Nephron (organoid): ENCODE results near the gene LRRC4C.

Experiments
- H3K27ac Mint-ChIP-seq, 3 experiments: 2 replicates each; pipeline ENCODE4 v1.8.0; 2020; ENCODE audit warnings: mixed read lengths in 3 of 3, mild to moderate bottlenecking in 2 of 3, moderate library complexity in 1 of 3
- H3K27me3 Mint-ChIP-seq: 2 replicates; pipeline ENCODE4 v1.8.0; 2021; ENCODE audit warnings: low read depth, mild to moderate bottlenecking, moderate library complexity, mixed read lengths
- H3K36me3 Mint-ChIP-seq: 2 replicates; pipeline ENCODE4 v1.8.0; 2020; ENCODE audit warnings: low read depth, mixed read lengths
- H3K4me1 Mint-ChIP-seq: 2 replicates; pipeline ENCODE4 v1.8.0; 2020; ENCODE audit warnings: mixed read lengths
- H3K4me3 Mint-ChIP-seq, 3 experiments: 2 replicates each; pipeline ENCODE4 v1.8.0; 2020; ENCODE audit warnings: mild to moderate bottlenecking in 3 of 3, mixed read lengths in 3 of 3, moderate library complexity in 2 of 3
- H3K9me3 Mint-ChIP-seq: 2 replicates; pipeline ENCODE4 v1.8.0; 2020; ENCODE audit warnings: mixed read lengths
- TF ChIP-seq, protein P1 (sequence below), 3 experiments: fragments of 200-600 bp; sonication (generic); IDR thresholded peaks; one replicate each; pipeline ENCODE4 v1.5.0; 2021; ENCODE audit warnings: antibody characterized with exemption in 3 of 3; ENCODE audit not compliant: unreplicated experiment in 3 of 3

Gene LRRC4C

DNA sequence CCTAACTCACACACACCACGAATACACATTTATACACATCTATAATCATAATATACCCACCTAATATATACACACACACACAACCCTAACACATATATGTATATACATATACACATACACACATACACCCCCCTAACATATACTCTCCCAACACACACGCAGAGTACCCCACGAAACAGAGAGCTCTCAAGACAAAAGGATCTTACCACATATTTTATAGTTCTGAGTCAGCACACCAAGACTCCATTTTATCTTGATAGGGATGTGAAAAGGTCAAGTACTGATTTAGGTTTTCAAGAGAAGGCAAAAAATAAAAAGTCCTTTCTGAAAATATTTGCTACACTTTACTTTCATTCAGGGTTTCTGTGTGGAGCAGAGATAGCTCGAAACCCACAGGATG lies 1207.2 kb downstream of the LRRC4C start:
- TF ChIP-seq, protein P1, sequence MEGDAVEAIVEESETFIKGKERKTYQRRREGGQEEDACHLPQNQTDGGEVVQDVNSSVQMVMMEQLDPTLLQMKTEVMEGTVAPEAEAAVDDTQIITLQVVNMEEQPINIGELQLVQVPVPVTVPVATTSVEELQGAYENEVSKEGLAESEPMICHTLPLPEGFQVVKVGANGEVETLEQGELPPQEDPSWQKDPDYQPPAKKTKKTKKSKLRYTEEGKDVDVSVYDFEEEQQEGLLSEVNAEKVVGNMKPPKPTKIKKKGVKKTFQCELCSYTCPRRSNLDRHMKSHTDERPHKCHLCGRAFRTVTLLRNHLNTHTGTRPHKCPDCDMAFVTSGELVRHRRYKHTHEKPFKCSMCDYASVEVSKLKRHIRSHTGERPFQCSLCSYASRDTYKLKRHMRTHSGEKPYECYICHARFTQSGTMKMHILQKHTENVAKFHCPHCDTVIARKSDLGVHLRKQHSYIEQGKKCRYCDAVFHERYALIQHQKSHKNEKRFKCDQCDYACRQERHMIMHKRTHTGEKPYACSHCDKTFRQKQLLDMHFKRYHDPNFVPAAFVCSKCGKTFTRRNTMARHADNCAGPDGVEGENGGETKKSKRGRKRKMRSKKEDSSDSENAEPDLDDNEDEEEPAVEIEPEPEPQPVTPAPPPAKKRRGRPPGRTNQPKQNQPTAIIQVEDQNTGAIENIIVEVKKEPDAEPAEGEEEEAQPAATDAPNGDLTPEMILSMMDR (IDR thresholded peaks at IDR 0.05; ENCODE audit: unreplicated experiment in 3 of 3): no peak
- Mint-ChIP-seq H3K27ac (no peak overlapping the region), H3K36me3 (no peaks in the 10 kb centered on the region), H3K4me3 (no peak overlapping the region), H3K9me3 (no peaks in the 10 kb centered on the region), H3K4me1 (no peaks in the 10 kb centered on the region), H3K27me3 (no peaks in the 10 kb centered on the region)

DNA sequence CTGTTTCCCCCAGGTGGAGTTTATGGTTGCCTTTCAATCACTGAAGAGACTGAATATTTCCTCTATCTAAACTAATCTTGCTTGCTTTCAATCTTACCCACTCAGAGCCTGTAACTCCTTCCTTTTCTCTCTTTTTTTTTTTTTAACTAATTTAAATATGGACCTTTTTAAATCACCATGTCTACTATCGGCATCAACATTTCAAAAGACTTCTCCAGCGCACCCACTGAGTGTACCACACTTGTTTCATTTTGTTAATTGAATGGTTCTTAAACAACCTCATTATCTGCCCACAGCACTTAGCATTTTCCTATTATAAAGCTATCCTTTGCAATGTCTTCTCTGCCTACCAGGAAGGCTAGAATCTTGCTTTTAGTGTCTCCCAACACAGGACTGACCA lies 1212.5 kb downstream of the LRRC4C start:
- Mint-ChIP-seq H3K27ac (no peak overlapping the region), H3K4me3 (no peak overlapping the region), H3K27me3 (no peaks in the 10 kb centered on the region), H3K36me3 (peaks cover 10% of the 10 kb centered on the region), H3K4me1 (peaks cover 3% of the 10 kb centered on the region), H3K9me3 (no peaks in the 10 kb centered on the region)
- TF ChIP-seq, protein P1 (IDR thresholded peaks at IDR 0.05; ENCODE audit: unreplicated experiment in 3 of 3): no peak

DNA sequence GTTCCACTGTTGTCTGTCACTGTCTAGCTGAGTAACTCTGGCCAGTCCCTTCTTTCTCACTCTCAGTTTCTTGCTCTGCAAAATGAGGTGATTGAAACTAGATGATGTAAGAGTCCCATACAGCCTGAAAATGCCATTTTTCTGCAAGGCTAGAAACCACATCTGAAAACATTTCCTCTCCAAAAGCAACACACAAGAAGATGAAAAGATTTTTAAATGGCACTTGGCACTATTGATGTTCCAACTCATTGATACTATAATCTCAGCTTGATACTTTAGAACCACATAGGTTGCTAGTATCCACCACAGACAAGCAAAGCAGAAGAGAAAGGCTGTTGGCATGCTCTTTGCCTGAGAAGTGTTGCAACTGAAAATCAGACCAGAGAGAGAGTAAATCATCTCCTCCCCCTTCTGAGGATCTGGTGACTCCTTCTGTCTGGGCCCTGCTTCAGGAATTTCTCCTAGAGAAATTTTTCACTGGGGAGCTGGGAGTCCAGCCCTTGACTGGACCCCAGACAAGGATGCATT lies 1217.9 kb downstream of the LRRC4C start:
- no peaks in the 10 kb centered on the region for H3K9me3 Mint-ChIP-seq
- TF ChIP-seq, protein P1 (IDR thresholded peaks at IDR 0.05; ENCODE audit: unreplicated experiment in 3 of 3): no peak
- no peaks in the 10 kb centered on the region for H3K27me3 Mint-ChIP-seq
- H3K4me3 Mint-ChIP-seq: no peak overlapping the region
- peak overlapping the region; percentile 45 to 93 (median 82) for H3K27ac Mint-ChIP-seq
- peaks cover 10% of the 10 kb centered on the region for H3K36me3 Mint-ChIP-seq
- peaks cover 36% of the 10 kb centered on the region for H3K4me1 Mint-ChIP-seq

DNA sequence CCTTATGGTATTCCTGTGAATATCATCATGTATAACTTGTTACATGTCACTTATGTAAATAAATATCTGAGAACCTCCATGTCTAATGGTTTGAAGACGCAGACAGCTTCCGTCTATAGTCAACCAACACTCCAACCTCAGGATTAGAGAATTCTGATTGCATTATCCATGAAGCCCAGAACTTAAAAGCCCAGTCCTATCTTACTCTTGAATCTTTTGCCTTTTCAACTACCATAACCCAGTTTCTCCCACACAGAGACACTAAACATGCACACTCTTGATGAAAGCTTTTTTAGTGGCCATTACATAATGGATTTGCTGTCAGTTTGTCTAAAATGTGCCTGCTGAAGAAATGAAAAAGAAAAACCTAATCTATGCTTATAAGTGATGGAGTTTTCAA lies 1219.2 kb downstream of the LRRC4C start:
- Mint-ChIP-seq H3K4me3 (no peak overlapping the region), H3K27ac (peak overlapping the region in 1 of 3 experiments; percentile 66), H3K9me3 (no peaks in the 10 kb centered on the region), H3K36me3 (peaks cover 7% of the 10 kb centered on the region), H3K4me1 (peaks cover 39% of the 10 kb centered on the region), H3K27me3 (no peaks in the 10 kb centered on the region)
- TF ChIP-seq, protein P1 (IDR thresholded peaks at IDR 0.05; ENCODE audit: unreplicated experiment in 3 of 3): no peak

DNA sequence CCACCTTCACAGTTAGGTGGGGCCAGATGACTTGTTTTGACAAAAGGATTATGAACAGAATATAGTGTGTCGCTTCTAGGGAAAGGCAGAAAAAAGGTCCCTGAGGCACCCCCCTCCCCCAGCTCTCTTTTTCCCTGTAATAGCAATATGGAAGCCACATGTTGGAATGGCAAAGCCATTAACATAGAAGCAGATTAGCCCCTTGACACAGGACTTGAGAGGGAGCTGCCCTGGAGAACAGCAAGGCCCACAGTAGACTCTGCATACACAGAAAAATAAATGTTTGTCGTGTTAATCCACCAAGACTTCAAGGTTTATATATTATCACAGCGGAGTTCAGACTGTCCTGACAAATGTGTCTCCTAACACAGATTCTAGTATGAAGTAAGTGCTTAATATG lies 1222.9 kb downstream of the LRRC4C start:
- no peak overlapping the region for H3K4me3 Mint-ChIP-seq
- H3K4me1 Mint-ChIP-seq: peaks cover 37% of the 10 kb centered on the region
- peak overlapping the region; percentile 25 to 68 (median 55) for H3K27ac Mint-ChIP-seq
- no peaks in the 10 kb centered on the region for H3K9me3 Mint-ChIP-seq
- no peaks in the 10 kb centered on the region for H3K36me3 Mint-ChIP-seq
- H3K27me3 Mint-ChIP-seq: no peaks in the 10 kb centered on the region
- TF ChIP-seq, protein P1 (IDR thresholded peaks at IDR 0.05; ENCODE audit: unreplicated experiment in 3 of 3): no peak

DNA sequence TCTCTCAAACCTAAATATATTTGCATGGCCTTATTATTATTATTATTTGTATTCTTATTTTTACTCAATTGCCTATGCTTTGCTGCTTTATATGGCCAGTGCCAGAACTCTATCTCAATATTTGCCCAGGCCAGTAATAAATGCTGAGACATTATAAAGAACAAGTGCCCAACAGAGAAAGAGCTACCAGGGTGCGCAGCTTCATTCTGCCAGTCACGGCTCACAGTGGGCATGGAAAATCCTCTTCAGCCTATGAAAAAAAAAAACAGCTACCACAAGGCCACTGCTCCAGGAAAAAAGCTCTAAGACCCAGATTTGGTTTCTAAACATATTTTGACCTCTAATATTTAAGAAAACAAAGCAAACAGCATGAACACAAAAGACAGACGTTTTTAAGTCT lies 1223.6 kb downstream of the LRRC4C start:
- Mint-ChIP-seq H3K27ac (peak overlapping the region in 2 of 3 experiments; percentile 45 to 51), H3K27me3 (no peaks in the 10 kb centered on the region), H3K36me3 (no peaks in the 10 kb centered on the region), H3K9me3 (no peaks in the 10 kb centered on the region), H3K4me1 (peaks cover 34% of the 10 kb centered on the region), H3K4me3 (no peak overlapping the region)
- TF ChIP-seq, protein P1 (IDR thresholded peaks at IDR 0.05; ENCODE audit: unreplicated experiment in 3 of 3): no peak
